DND-41 (cell line): Measurements from ENCODE around the gene PRRC2B.

Experiments
- CTCF ChIP-seq: IDR thresholded peaks from 2 replicates; pipeline ENCODE4 v1.5.1; 2012; ENCODE audit warnings: borderline replicate concordance, low read length, moderate library complexity, mild to moderate bottlenecking; ENCODE audit not compliant: poor library complexity, severe bottlenecking; ENCODE audit errors: extremely low read depth
- EZH2 ChIP-seq: IDR thresholded peaks from 3 replicates; pipeline ENCODE4 v1.6.1; 2012; ENCODE audit warnings: borderline replicate concordance, low read depth, mild to moderate bottlenecking, moderate library complexity, low read length, inconsistent platforms; ENCODE audit not compliant: severe bottlenecking

- TF ChIP-seq EZH2 (no peak), CTCF (no peak)
Measured at GRCh38 chr9:131404987-131405386, 11.1 kb downstream of the PRRC2B start.
